ENCODE data around the gene PROK2. TPM values are rescaled to one million over a fixed set of nuclear protein-coding genes. Genes with fewer than 3 reads are reported as not detected.

The PROK2 gene
- total and polyA plus RNA-seq, 2 donors (not counting 1 experiment from before 2014, with no cell fraction given), result 0.06 TPM; not detected in 1

- H3K4me1 ChIP-seq (ENCODE audit: control insufficient read depth in 2 of 2, insufficient read depth in 2 of 2, low read length in 2 of 2), result peaks cover 12 to 14% of the 10 kb centered on the region in 2 donors
- H2AFZ ChIP-seq (ENCODE audit: insufficient read depth, low read depth, low read length, poor library complexity, severe bottlenecking), result no peak overlapping the region
- Mint-ChIP-seq H3K27ac (no peak overlapping the region), H3K4me1 (peaks cover 19% of the 10 kb centered on the region), H3K27me3 (peaks cover 62% of the 10 kb centered on the region), H3K4me3 (no peak overlapping the region), H3K9me3 (ENCODE audit: insufficient read depth) (no peaks in the 10 kb centered on the region)
- ChIA-PET POLR2A (no interaction called here), CTCF (no interaction called here)
- WGBS (ENCODE audit: insufficient coverage), result 96% methylated on average over 3 of the region's 6 CpGs
- H3K9me3 ChIP-seq (ENCODE audit: control extremely low read depth in 1 of 3, control insufficient read depth in 2 of 3, insufficient read depth in 1 of 3, low read length in 2 of 3), result no peaks in the 10 kb centered on the region
- ATAC-seq (ENCODE audit: low read depth) (no peak), DNase-seq (no peak)
- no peaks in the 10 kb centered on the region for H3K36me3 ChIP-seq (replicated peaks in 1 of 2; ENCODE audit: control extremely low read depth in 1 of 2, control insufficient read depth in 1 of 2, extremely low read depth in 1 of 2, insufficient read depth in 2 of 2, low read length in 1 of 2)
- no peak overlapping the region for H3K27ac ChIP-seq (ENCODE audit: low read length in 2 of 2)
- H3K4me3 ChIP-seq (ENCODE audit: control extremely low read depth in 1 of 5, extremely low read depth in 1 of 5, insufficient read depth in 1 of 5, low read depth in 2 of 5, low read length in 4 of 5), result no peak overlapping the region
- TF ChIP-seq CTCF (IDR thresholded peaks at IDR 0.05), result no peak
- no peak for TF ChIP-seq EZH2 (IDR thresholded peaks at IDR 0.05; ENCODE audit: borderline replicate concordance, insufficient read depth, low read depth, low read length, poor library complexity, severe bottlenecking)
- H3K27me3 ChIP-seq (replicated peaks in 1 of 4; ENCODE audit: control extremely low read depth in 1 of 4, control insufficient read depth in 3 of 4, insufficient read depth in 4 of 4, low read length in 3 of 4), result peaks cover 0 to 22% (median 15%) of the 10 kb centered on the region in 4 experiments
- no peak overlapping the region for H3K9ac ChIP-seq (ENCODE audit: low read length)
- H4K20me1 ChIP-seq (ENCODE audit: control insufficient read depth, insufficient read depth, low read length, poor library complexity, severe bottlenecking), result no peaks in the 10 kb centered on the region
- no peaks in the 10 kb centered on the region for H3K79me2 ChIP-seq (ENCODE audit: control insufficient read depth, insufficient read depth, low read length)
- intact Hi-C loops (cut with micrococcal nuclease), result no loop called here
- no peak overlapping the region for H3K4me2 ChIP-seq (replicated peaks; ENCODE audit: low read depth, low read length, poor library complexity, severe bottlenecking)
Observed at GRCh38 chr3:71786551-71786950, 1.6 kb upstream of the PROK2 start.

GRCh38 chr3:71786217-71786549 is 1.2 kb upstream of the PROK2 start:
- intact Hi-C loops (cut with micrococcal nuclease), result no loop called here
- POLR2A ChIA-PET, result no interaction called here
- Histone ChIP-seq H3K4me3 (ENCODE audit: control extremely low read depth in 1 of 5, extremely low read depth in 1 of 5, insufficient read depth in 1 of 5, low read depth in 2 of 5, low read length in 4 of 5) (no peak overlapping the region), H3K9ac (ENCODE audit: low read length) (no peak overlapping the region), H2AFZ (ENCODE audit: insufficient read depth, low read depth, low read length, poor library complexity, severe bottlenecking) (no peak overlapping the region), H3K27ac (ENCODE audit: low read length in 2 of 2) (no peak overlapping the region), H3K9me3 (ENCODE audit: control extremely low read depth in 1 of 3, control insufficient read depth in 2 of 3, insufficient read depth in 1 of 3, low read length in 2 of 3) (no peaks in the 10 kb centered on the region), H3K4me2 (replicated peaks; ENCODE audit: low read depth, low read length, poor library complexity, severe bottlenecking) (no peak overlapping the region), H3K36me3 (replicated peaks in 1 of 2; ENCODE audit: control extremely low read depth in 1 of 2, control insufficient read depth in 1 of 2, extremely low read depth in 1 of 2, insufficient read depth in 2 of 2, low read length in 1 of 2) (no peaks in the 10 kb centered on the region), H3K79me2 (ENCODE audit: control insufficient read depth, insufficient read depth, low read length) (no peaks in the 10 kb centered on the region), H3K4me1 (ENCODE audit: control insufficient read depth in 2 of 2, insufficient read depth in 2 of 2, low read length in 2 of 2) (peaks cover 12 to 14% of the 10 kb centered on the region in 2 donors), H3K27me3 (replicated peaks in 1 of 4; ENCODE audit: control extremely low read depth in 1 of 4, control insufficient read depth in 3 of 4, insufficient read depth in 4 of 4, low read length in 3 of 4) (peaks cover 0 to 22% (median 16%) of the 10 kb centered on the region in 4 experiments), H4K20me1 (ENCODE audit: control insufficient read depth, insufficient read depth, low read length, poor library complexity, severe bottlenecking) (no peaks in the 10 kb centered on the region)
- no peak for ATAC-seq (ENCODE audit: low read depth)
- CTCF ChIA-PET, result no interaction called here
- peaks cover 65% of the 10 kb centered on the region for H3K27me3 Mint-ChIP-seq
- H3K4me3 Mint-ChIP-seq, result peak overlapping the region; percentile 81
- H3K4me1 Mint-ChIP-seq, result peaks cover 19% of the 10 kb centered on the region
- H3K27ac Mint-ChIP-seq, result no peak overlapping the region
- 38% methylated on average over 5 of the region's 8 CpGs for WGBS (ENCODE audit: insufficient coverage)
- TF ChIP-seq CTCF (IDR thresholded peaks at IDR 0.05), result no peak
- no peak for TF ChIP-seq EZH2 (IDR thresholded peaks at IDR 0.05; ENCODE audit: borderline replicate concordance, insufficient read depth, low read depth, low read length, poor library complexity, severe bottlenecking)
- no peaks in the 10 kb centered on the region for H3K9me3 Mint-ChIP-seq (ENCODE audit: insufficient read depth)
- DNase-seq, result no peak

Measured in B cell (primary cell).